ENCODE results near the gene HRG.

GRCh38 chr3:186627852-186628414 lies 37.9 kb upstream of the HRG start:
- no peak for TF ChIP-seq CTCF (IDR thresholded peaks at IDR 0.05)
- TF ChIP-seq POLR2A (IDR thresholded peaks at IDR 0.05) = no peak
